GM10266 (cell line): ENCODE results near the gene KLHL29.

Experiments
- DNase-seq: peaks from one replicate; pipeline ENCODE4 v3.0.0; 2012; ENCODE audit errors: extremely low spot score
- TF ChIP-seq, protein P1 (sequence below): IDR thresholded peaks from 2 replicates; pipeline ENCODE4 v1.5.1; 2012; ENCODE audit warnings: mild to moderate bottlenecking, low read depth; ENCODE audit not compliant: control insufficient read depth, insufficient read depth; ENCODE audit errors: missing control alignments

The KLHL29 gene

DNA sequence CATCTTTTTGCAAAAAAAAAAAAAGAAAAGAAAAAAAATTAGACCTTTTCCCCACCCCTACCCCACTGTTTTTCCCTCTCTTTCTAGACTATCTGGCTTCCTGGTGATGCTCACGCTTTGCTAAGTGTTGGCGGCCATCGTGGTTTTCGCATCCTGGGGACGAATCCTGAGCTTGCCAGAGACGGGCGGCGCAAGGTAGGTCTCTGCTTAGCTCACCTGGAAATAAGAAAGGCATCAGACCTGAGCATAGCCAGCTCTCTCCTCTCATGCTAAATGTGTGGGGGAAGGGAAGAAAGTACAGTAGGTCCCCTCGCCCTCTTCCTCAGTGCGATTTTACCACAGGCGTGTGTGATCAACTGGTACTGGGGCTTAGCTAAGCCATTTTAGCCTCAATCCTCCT is 90.5 kb downstream of the KLHL29 start:
- no peak for DNase-seq
- TF ChIP-seq, protein P1, sequence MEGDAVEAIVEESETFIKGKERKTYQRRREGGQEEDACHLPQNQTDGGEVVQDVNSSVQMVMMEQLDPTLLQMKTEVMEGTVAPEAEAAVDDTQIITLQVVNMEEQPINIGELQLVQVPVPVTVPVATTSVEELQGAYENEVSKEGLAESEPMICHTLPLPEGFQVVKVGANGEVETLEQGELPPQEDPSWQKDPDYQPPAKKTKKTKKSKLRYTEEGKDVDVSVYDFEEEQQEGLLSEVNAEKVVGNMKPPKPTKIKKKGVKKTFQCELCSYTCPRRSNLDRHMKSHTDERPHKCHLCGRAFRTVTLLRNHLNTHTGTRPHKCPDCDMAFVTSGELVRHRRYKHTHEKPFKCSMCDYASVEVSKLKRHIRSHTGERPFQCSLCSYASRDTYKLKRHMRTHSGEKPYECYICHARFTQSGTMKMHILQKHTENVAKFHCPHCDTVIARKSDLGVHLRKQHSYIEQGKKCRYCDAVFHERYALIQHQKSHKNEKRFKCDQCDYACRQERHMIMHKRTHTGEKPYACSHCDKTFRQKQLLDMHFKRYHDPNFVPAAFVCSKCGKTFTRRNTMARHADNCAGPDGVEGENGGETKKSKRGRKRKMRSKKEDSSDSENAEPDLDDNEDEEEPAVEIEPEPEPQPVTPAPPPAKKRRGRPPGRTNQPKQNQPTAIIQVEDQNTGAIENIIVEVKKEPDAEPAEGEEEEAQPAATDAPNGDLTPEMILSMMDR, result no peak

DNA sequence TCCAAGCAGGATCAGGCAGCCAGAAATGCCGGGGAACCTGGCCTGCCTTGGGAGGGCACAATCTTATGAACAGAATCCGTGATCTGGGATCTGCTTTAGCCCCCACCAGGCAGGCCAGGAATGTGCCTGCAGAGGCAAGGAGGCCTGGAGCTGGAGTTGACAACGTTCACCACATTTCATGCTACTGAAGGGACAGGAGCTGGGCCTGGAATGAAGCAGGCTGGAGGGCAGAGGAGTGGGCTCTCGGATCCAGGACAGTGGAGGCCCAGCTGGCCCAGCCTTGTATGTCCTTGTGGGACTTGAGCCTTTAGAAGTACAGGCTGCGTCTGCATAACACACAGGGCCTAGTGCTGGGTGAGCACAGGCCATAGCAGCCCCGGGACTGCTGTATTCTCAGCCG is 91.8 kb downstream of the KLHL29 start:
- DNase-seq, result no peak
- TF ChIP-seq, protein P1, result no peak

DNA sequence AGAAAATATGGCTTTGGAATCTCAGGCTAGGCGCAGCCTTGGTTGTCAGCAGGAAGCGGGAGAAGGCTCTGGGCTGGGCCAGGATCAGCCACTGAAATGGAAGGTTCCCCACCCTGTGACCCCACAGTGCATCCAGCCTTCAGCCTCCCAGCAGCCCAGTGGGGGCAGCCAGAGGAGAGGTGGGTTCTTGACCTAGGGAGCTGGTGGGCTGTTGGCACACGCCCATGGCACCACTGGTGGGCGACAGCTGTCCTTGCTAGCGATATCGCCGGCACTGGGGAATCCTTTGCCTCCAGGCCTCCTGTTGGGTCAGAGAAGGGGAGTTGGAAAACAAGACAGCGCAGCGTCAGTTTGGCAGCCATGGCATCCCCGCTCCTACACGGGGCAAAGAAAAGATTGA is 92.4 kb downstream of the KLHL29 start:
- no peak for DNase-seq
- TF ChIP-seq, protein P1, result no peak

DNA sequence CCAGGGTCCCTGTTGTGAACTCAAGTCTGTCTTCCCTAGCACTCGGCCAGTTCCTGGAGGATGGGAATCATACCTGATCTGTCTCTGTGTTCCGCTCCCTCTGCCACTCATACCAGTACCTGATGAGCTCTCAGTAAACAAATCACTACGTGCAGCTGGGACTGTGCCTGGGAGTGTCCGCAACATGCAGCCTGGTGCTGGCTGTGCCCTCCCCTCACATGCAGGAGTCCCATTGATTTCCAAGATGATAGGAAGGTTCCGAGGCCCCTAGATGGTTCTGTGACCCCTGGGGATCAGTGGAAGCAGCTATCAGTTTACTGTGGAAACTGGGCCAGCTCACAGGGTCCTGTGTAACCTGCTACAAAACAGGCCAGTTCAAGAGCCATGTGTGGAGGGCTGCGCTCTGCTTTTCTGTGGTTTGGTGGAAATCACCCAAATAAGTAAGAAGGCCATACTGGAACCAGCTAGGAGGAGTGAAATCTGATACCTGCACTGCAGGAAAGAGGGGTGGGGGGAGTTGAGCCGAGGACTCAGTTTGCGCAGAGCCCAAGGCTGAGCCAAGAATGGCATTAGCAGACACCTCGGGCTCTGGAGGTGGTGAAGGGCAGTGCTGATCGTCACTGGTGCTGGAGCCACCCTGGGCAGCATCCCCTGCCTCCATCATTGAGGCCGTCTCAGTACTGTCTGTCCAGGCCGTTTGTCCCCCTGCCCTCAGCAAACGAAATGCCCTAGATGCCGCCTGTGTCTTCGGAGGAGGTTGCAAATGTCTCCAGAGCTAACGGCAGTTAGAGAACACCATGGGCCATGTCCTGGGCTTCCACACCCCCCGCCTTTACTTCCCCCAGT is 93.3 kb downstream of the KLHL29 start:
- TF ChIP-seq, protein P1, result no peak
- no peak for DNase-seq

DNA sequence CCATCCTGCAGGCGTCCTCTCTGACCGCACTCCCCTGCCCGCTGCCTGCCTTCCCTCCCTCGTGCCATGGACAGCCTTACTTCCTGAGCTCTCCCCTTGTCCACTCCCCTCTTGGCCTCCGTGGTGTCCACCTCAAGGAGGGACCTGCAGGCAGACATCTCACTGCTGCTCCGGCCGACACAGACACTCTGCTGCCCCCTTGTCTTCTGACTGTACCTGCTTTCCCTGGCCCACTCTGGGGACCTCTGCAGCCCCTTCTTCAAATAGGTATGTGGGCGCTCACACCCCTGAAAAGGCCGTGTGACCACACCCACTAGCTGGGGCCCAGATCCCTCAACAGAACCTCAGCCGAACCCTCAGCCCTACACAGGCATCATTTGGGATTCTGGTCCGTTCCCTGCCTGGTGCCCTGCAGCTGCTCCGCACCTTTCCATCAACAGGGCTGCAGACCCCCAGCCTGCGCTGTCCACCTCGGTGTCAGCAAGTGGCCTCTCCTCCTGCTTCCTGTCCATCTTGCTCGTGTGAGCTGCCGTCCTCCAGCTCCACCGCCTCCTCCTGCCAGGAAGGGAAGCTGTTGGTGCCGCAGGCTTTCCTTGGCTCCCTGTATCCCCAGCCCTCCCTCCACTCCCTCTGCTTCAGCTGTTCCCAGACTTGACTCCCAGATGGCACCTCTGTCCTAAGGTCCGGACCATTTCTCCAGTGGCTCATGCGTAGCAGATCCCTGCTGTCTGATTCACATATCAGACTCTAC is 94.1 kb downstream of the KLHL29 start:
- TF ChIP-seq, protein P1, result no peak
- DNase-seq, result no peak

DNA sequence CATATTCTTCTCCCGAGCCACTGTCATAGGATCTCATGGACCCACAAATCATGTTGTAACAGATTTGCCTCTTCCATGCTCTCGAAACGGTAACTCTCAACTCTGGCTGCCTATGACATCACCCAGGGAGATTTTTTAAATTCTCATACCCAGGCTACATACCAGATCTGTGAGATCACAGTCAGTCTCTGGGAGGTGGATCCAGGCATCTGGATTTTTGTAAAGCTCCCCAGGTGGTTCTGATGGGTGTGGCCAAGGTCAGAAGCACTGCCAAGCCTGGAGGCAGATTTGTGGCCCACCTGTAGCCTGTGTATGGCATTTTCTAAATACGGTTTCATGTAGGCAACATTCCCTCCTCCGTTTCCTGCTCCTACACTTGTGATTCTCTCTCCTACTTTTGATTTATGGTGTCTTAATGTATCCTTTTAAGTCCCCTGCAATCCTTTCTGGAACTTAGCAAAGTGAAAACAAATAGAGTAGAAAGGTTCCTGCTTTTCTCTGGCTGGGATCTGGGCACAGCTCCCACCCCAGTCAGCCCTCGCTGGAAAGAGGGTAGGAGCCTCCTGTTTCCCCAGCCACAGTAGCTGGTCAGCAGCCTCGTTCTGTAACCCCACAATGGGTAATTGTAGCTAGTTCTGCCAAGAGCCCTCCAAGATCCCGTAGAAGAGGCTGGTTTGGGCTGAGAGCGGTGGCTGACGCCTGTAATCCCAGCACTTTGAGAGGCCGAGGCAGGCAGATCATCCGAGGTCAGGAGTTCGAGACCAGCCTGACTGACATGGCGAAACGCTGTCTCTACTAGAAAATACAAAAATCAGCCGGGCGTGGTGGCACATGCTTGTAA is 96.2 kb downstream of the KLHL29 start:
- DNase-seq, result no peak
- TF ChIP-seq, protein P1, result no peak
